ENCODE results near the gene RASGRP3.
A peak's percentile ranks its signal among the peaks of the same experiment; 100 is the strongest.

Gene RASGRP3

GRCh38 chr2:33606100-33606499 lies 129.7 kb downstream of the RASGRP3 start:
- H3K27ac ChIP-seq (ENCODE audit: low read depth, low read length) = no peak overlapping the region
- peaks cover 15% of the 10 kb centered on the region for H3K36me3 ChIP-seq (ENCODE audit: control insufficient read depth, insufficient read depth, low read length)
- peaks cover 47% of the 10 kb centered on the region for H3K4me1 ChIP-seq (ENCODE audit: control insufficient read depth, insufficient read depth, low read length)
- H3K9me3 ChIP-seq (ENCODE audit: control insufficient read depth, insufficient read depth, low read depth, low read length) = peaks cover 20% of the 10 kb centered on the region
- H3K9ac ChIP-seq (ENCODE audit: low read length) = no peak overlapping the region
- H3K4me3 ChIP-seq (ENCODE audit: low read depth, low read length) = no peak overlapping the region
- no peaks in the 10 kb centered on the region for H3K27me3 ChIP-seq (ENCODE audit: control insufficient read depth, insufficient read depth, low read length)

- Histone ChIP-seq H3K4me1 (ENCODE audit: control insufficient read depth, insufficient read depth, low read length) (peaks cover 47% of the 10 kb centered on the region), H3K9ac (ENCODE audit: low read length) (no peak overlapping the region)
Measured at GRCh38 chr2:33606622-33607021, 130.2 kb downstream of the RASGRP3 start.

DNA sequence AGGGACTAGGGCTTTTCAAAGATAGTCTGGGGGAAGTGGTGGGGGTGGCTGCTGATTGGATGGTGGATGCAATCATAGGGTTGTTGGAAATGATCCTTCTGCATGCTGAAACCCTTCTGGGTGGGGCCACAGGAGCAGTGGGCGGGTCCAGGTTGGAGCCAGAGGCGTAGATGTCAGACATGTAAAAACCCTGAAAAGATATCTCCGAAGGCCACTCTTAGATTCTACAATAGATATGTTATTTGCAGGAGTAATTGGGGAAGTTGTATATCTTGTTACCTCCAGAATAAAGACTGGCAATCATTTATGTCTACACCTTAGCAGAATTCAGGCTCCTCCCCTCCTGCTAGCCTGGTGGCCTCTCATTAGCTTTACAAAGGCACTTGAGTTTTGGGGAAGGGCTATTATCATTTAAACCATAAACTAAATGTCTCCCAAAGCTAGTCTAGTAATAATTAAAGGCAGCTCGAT lies 130.8 kb downstream of the RASGRP3 start:
- Histone ChIP-seq H3K27me3 (ENCODE audit: control insufficient read depth, insufficient read depth, low read length) (no peaks in the 10 kb centered on the region), H3K4me3 (ENCODE audit: low read depth, low read length) (peak overlapping the region; percentile 22), H3K4me1 (ENCODE audit: control insufficient read depth, insufficient read depth, low read length) (peaks cover 42% of the 10 kb centered on the region), H3K9me3 (ENCODE audit: control insufficient read depth, insufficient read depth, low read depth, low read length) (peaks cover 31% of the 10 kb centered on the region), H3K36me3 (ENCODE audit: control insufficient read depth, insufficient read depth, low read length) (peaks cover 23% of the 10 kb centered on the region), H3K9ac (ENCODE audit: low read length) (no peak overlapping the region), H3K27ac (ENCODE audit: low read depth, low read length) (peak overlapping the region; percentile 69)

More at GRCh38 chr2:33606622-33607021, 130.2 kb downstream of the RASGRP3 start:
- Histone ChIP-seq H3K27ac (ENCODE audit: low read depth, low read length) (peak overlapping the region; percentile 36; the same call in 1 of the 2 replicates), H3K36me3 (ENCODE audit: control insufficient read depth, insufficient read depth, low read length) (peaks cover 19% of the 10 kb centered on the region), H3K4me3 (ENCODE audit: low read depth, low read length) (no peak overlapping the region), H3K9me3 (ENCODE audit: control insufficient read depth, insufficient read depth, low read depth, low read length) (peaks cover 25% of the 10 kb centered on the region), H3K27me3 (ENCODE audit: control insufficient read depth, insufficient read depth, low read length) (no peaks in the 10 kb centered on the region)

DNA sequence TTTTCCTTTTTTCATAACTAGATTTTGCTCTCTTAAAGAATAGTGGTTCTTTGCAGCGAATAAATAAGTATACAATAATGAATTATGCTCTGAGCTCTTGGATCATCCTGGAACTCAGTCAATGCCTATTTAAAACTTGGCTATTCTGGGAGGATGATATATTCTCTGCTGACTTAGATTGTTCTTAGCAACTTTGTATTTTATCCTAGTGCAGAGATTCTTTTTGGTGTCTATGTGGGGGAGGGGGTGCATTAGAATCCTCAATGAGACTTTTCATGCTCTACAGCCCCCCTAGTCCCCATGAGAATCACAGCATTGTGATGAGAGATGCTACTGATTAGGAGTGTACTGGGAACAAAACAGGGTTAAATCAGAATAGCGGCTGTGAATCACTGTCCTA lies 131.5 kb downstream of the RASGRP3 start:
- no peaks in the 10 kb centered on the region for H3K27me3 ChIP-seq (ENCODE audit: control insufficient read depth, insufficient read depth, low read length)
- peaks cover 24% of the 10 kb centered on the region for H3K36me3 ChIP-seq (ENCODE audit: control insufficient read depth, insufficient read depth, low read length)
- peaks cover 33% of the 10 kb centered on the region for H3K9me3 ChIP-seq (ENCODE audit: control insufficient read depth, insufficient read depth, low read depth, low read length)
- H3K27ac ChIP-seq (ENCODE audit: low read depth, low read length) = peak overlapping the region; percentile 69
- no peak overlapping the region for H3K9ac ChIP-seq (ENCODE audit: low read length)
- peaks cover 40% of the 10 kb centered on the region for H3K4me1 ChIP-seq (ENCODE audit: control insufficient read depth, insufficient read depth, low read length)
- H3K4me3 ChIP-seq (ENCODE audit: low read depth, low read length) = peak overlapping the region; percentile 22

DNA sequence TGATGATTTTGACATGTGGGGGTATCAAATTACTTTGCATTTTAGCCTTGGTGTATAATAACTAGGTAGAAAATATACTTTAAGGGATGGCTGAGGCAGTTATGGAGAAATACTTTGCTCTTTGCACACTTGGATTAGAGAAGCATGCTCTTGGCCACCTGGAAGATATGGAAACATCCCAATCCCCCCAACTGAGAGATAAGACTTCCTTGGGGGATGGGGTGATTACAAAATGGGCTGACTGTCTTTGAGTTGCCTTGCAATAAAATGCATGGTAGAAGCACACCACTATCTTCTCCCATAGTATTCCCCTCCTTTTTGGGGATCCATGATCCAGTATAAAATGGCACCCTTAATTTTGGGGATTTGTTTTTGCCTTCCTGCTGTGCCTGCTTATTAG lies 137.7 kb downstream of the RASGRP3 start:
- no peak overlapping the region for H3K27ac ChIP-seq (ENCODE audit: low read depth, low read length)
- peaks cover 8% of the 10 kb centered on the region; the same call in 1 of the 2 replicates for H3K4me1 ChIP-seq (ENCODE audit: control insufficient read depth, insufficient read depth, low read length)
- H3K27me3 ChIP-seq (ENCODE audit: control insufficient read depth, insufficient read depth, low read length) = no peaks in the 10 kb centered on the region
- H3K9ac ChIP-seq (ENCODE audit: low read length) = no peak overlapping the region
- peaks cover 48% of the 10 kb centered on the region for H3K36me3 ChIP-seq (ENCODE audit: control insufficient read depth, insufficient read depth, low read length)
- H3K9me3 ChIP-seq (ENCODE audit: control insufficient read depth, insufficient read depth, low read depth, low read length) = peaks cover 75% of the 10 kb centered on the region
- H3K4me3 ChIP-seq (ENCODE audit: low read depth, low read length) = no peak overlapping the region
